ENCODE measurements around the gene BRF1. TPM values are rescaled to one million over a fixed set of nuclear protein-coding genes. Genes with fewer than 3 reads are reported as not detected.
"Not testable (repeated sequence)": the region's sequence is repeated elsewhere in the genome, so short reads cannot be mapped to it uniquely, and the experiment has no call there.

The BRF1 gene
- total RNA-seq, 1 donor from 2014 or later, result 17.7 TPM

DNA sequence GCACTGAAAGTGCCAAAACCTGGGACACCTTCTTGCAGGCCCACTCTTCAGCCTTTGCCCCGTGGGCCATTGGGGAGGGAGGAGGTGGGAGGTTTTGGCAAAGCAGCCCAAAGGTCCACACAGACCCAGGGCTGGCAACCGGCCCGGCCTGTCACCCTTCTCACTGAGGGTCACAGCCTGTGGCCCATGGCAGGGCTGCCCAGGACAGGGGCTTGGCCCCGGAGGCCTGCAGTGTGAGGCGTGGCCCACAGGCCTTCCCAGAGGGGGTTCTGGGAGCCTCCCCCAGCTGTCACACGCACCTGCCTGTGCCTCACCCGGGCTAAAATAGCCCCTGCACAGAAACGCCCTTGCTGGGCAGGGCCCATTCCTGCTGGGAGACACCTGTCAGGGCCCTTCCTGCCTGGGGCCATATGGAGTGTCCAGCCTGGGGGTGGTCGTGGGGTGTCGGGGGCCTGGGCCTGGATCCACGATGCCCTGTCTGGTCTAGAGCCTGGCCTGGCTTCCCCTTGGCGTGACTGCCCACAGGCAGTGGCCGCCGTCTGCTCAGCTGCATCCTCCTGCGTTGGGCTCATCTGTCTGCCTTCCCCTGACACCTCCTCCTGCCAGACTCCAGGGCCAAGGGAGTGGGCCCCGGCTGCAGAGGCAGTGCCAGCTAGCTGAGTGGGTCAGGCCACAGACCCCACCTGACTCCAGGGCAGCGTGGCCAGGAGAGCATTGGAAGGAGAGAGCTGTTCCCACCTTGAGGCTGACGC is 33.0 kb upstream of the BRF1 start:
- intact Hi-C loops (cut with DNase I), result no loop called here
- no peak for DNase-seq (ENCODE audit: low spot score)

- intact Hi-C loops (cut with DNase I), result no loop called here
- no peak for DNase-seq (ENCODE audit: low spot score)
Observed at GRCh38 chr14:105333020-105333490, 32.3 kb upstream of the BRF1 start.

DNA sequence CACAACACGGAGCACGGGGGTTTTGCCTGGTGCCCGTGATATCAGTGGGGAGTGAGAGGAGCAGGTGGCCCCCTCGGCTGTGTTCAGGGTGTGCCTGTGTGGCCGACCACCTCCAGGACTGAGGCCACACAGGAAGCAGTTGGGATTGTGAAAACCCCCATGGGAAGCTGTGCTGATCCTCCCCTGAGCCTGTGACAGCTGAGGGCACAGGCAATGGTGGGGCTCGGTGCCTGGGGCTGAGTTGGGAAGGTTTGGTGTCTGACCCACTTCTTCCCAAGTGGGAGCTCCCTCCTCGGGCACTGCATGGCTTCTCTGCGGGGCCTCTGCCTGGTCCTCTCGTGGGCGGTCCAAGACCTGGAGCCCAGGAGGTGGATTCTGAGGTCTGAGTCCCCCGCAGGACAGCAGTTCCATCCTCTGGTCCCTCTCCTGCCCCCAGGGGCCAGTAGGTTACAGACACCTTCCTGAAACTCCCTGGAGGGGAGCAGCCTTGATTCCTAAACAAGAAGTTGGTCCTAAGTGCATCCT is 31.6 kb upstream of the BRF1 start:
- no peak for DNase-seq (ENCODE audit: low spot score)
- intact Hi-C loops (cut with DNase I), result no loop called here

DNA sequence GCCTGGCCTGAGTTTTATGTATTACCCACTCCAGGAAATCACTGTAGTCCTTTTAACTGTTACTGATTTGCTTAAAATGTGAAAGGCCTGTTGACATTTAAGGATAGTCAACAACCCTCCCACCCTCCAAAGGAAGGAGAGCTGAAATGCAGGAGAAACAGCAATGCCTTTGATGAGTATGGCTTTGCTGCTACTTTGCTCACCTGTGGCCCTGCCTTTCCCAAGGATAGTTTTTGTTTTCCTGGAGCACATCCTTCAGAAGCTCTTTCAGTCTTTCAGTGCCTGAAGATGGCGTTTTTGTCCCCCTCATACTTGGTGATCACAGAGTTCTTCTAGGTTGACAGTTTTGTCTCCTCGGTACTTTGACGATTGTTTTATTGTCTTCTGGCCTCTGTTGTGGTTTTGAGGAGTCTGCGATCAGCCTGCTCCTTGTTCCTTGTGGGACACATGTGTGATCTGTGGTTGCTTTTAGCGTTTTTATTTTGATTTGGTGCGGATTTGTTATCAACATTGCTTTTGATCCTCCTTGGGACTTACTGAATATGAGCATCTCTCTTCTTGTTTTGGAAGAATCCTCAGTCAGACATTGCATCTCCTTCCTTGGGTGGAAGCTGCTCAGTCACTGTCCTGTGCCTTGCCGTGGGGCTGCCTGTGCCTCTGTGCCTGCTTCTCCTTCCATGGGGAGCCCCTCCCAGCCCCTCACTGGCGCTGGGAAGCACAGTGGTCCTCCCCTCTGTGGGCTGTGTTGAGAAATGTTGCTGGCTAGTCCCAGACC is 31.0 kb upstream of the BRF1 start:
- DNase-seq (ENCODE audit: low spot score), result no peak

GRCh38 chr14:105330491-105330895 is 29.7 kb upstream of the BRF1 start:
- intact Hi-C loops (cut with DNase I), result no loop called here
- DNase-seq (ENCODE audit: low spot score), result no peak

More for the DNA sequence above, 31.0 kb upstream of the BRF1 start:
- intact Hi-C loops (cut with DNase I), result no loop called here

DNA sequence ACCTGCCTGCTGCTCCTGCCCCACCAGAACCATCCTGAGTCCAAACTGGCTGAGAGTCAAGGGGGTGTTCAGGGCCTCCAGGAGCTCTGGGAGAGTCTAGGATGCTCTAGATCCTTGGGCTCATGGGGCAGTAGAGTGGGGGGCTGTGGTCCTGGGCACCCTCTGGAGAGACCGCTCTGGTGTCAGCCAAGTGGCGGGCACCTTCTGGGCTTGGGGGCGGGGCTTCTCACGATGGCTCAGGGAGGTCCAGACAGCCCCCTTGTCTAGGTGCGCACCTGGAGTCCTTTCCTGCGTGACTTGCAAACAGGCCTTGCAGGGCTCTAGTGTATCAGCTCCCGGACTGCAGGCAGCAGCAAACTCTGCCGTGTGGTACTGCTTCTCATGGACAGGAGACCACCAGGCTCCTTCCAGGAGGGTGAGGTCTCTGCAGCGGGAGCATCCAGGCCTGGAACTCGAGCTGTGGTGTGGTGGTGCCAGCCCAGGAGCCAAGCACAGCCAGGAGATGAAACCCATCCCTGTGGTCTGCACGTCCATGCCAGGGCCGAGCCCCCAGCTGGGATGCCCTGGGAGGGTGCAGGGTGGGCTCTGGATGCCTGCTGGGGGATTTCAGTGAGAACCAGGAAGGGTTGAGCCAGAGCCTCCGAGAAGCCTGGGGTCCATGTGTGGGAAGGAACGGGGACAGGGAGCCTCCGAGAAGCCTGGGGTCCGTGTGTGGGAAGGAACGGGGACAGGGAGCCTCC is 28.8 kb upstream of the BRF1 start:
- DNase-seq (ENCODE audit: low spot score), result no peak
- intact Hi-C loops (cut with DNase I), result no loop called here

- DNase-seq (ENCODE audit: low spot score), result no peak
- intact Hi-C loops (cut with DNase I), result no loop called here
Observed at GRCh38 chr14:105328678-105329390, 28.0 kb upstream of the BRF1 start.

GRCh38 chr14:105328070-105328677 is 27.4 kb upstream of the BRF1 start:
- intact Hi-C loops (cut with DNase I), result no loop called here
- DNase-seq (ENCODE audit: low spot score), result no peak

DNA sequence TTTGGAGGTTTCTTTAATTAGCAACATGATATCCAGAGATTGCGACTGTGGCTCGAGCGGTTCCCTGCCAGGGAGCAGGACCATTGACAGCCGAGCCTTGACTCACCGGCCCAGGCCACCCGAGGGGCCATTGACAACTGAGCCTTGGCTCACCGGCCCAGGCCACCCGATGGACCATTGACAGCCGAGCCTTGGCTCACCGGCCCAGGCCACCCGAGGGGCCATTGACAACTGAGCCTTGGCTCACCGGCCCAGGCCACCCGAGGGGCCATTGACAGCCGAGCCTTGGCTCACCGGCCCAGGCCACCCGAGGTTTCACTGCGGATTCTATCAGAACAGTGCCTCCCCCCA is 26.9 kb upstream of the BRF1 start:
- DNase-seq (ENCODE audit: low spot score); intact Hi-C loops (cut with DNase I): not testable (repeated sequence)

DNA sequence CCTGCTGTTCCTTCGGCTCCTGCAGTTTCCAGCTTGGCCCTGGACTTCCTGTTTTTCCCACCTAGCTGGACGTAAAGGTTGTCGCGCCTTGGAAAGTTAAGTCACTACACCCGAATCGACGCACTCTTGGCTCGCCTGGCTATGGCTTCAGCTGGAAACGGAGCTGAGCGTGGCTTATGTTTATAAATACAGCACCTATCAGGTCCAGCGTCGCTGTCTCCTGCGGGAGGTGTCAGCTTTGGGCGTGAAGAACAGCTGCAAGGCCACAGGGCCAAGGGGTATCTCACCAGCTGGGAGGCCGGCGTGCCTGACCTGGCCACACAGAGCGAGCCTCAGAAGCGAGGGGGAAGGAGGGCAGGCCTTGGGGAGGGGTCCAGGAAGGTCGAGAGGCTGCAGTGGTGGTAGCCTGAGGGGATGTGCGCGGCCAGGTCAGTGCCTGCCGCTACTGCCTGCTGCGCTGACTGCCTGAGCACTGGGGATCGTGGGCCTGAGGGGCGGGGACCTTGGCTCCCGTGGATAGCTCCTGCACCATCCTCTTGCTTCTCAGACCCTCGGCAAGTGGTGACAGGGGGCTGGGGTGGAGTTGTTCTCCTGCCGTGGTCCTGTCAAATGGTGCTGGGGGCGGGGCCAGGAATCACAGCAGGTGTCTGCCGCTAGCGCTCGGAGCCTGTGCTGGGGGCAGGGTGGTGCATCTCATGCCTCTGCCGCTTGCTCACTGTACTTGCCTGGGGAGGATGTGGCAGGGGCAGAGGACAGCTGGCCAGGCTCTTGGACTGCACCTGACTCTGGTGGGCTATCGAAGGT is 26.3 kb upstream of the BRF1 start:
- intact Hi-C loops (cut with DNase I), result no loop called here
- DNase-seq (ENCODE audit: low spot score), result no peak

DNA sequence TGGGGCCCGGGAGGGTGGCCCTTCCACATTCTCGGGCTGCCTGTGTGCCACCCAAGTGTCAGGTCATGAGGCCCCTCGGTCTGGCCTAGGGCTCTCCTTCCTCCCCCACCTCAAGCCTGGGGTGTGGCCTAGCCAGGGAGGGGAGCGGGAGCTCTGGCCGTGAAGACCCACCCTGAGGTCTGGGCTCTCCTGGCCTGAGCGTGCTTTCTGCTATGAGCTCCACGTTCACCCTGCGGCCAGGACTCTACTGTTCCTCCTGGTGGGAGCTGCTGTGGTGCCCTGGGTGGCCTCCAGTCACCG is 25.7 kb upstream of the BRF1 start:
- intact Hi-C loops (cut with DNase I), result no loop called here
- no peak for DNase-seq (ENCODE audit: low spot score)

DNA sequence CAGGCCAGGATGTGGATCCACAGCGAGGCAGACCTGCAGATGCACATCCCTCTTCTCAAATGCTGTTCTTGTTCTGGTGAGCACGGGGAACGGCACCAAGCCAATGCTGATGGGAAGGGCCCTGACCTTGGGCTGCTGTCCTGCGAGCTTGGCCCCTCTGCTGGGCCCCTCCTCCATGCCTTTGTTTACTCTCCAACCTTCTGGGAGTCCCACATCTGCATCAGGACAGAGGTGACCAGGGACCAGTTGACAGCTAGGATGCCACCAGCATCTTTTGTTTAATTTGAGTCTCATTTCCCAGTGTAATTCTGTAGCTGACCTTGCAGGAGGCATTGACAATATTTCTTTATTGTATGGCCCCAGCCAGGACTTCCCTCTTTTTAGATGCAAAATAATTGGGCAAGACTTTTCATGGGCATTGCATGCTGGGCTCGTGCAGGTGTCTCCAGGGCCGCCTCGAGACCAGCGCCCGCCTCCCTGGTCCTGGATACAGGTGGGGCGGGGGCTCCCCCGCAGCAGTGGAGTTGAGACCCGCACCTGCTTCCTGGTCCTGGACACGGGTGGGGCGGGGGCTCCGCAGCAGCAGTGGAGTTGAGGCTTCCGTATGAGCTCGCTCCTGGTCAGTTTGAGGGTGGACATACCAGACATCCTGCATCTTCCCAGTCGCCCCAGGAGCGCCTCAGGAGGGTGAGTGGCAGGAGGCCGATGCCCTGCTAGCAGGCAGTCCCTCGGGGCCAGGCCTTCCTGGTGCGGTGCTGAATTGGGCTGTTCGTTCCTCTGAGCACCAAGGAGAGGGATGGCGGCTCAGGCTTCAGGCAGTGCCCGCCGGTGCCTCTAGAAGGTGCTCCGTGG is 25.1 kb upstream of the BRF1 start:
- no peak for DNase-seq (ENCODE audit: low spot score)
- intact Hi-C loops (cut with DNase I), result no loop called here

DNA sequence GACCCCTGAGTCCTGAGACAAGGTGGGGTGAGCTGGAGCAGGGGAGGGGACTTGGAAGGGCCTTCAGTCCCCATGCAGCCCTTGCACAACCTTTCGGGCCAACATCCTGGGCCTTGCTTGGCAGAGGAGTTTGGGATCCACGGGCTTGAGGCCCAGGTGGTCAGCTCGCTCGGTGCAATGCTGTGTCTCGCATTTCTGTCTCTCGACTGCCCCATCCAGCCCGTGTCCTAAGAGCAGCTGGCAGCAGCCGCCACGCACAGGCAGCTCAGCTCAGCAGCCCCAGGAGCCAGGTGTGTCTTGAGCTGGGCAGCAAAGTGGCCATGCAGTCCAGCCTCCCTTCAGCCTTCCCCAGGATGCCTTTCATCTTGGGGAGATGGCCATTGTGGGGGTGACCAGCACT is 24.5 kb upstream of the BRF1 start:
- intact Hi-C loops (cut with DNase I), result no loop called here
- no peak for DNase-seq (ENCODE audit: low spot score)

DNA sequence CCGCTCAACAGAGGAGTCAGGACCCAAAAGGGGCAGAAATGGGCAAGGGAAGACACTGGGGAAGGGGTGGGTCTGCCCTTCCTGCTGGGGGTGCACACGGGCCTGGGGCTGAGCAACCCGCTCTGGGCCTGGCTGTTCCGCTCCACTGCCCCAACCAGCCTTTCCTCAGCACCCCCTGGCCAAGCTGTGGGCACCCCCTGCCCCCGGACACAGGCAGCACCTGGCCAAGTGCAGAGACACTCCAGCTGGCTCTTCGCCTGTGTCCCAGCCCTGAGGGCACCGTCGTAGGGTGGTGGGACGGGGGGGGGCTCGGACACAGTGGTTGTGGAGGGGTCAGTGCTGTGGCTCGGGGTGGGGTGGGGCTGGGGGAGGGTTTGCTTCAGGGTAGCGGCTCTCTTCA is 24.1 kb upstream of the BRF1 start:
- intact Hi-C loops (cut with DNase I), result no loop called here
- no peak for DNase-seq (ENCODE audit: low spot score)

- no peak for DNase-seq (ENCODE audit: low spot score)
- intact Hi-C loops (cut with DNase I), result no loop called here
Observed at GRCh38 chr14:105324080-105324778, 23.4 kb upstream of the BRF1 start.

- DNase-seq (ENCODE audit: low spot score), result no peak
- intact Hi-C loops (cut with DNase I), result no loop called here
Observed at GRCh38 chr14:105323663-105324062, 22.9 kb upstream of the BRF1 start.
